BLaER1 treated with 17β-estradiol and CSF1 and Interleukin-3, amounts not matched to agents 10 nM and 100 nM (cell line): ENCODE data around the gene MTERF4.
A peak's percentile ranks its signal among the peaks of the same experiment; 100 is the strongest.

Experiments
- H3K27ac ChIP-seq, 11 experiments: shearing (Covaris generic); formaldehyde crosslinking; 2 replicates each; pipeline ENCODE4 v1.8.1; 2022
- H3K27me3 ChIP-seq, 11 experiments: shearing (Covaris generic); formaldehyde crosslinking; 2 replicates each; pipeline ENCODE4 v1.8.1; 2022
- H3K36me3 ChIP-seq, 11 experiments: shearing (Covaris generic); formaldehyde crosslinking; 2 replicates each; pipeline ENCODE4 v1.8.1; 2022
- H3K4me1 ChIP-seq, 10 experiments: shearing (Covaris generic); formaldehyde crosslinking; 2 replicates each; pipeline ENCODE4 v1.8.1; 2022
- H3K4me2 ChIP-seq, 11 experiments: shearing (Covaris generic); formaldehyde crosslinking; 2 replicates each; pipeline ENCODE4 v1.8.1; 2022
- H3K4me3 ChIP-seq, 10 experiments: shearing (Covaris generic); formaldehyde crosslinking; 2 replicates each; pipeline ENCODE4 v1.8.1; 2022
- H3K9ac ChIP-seq, 11 experiments: shearing (Covaris generic); formaldehyde crosslinking; 2 replicates each; pipeline ENCODE4 v1.8.1; 2022
- H3K9me3 ChIP-seq, 11 experiments: shearing (Covaris generic); formaldehyde crosslinking; replicated peaks in 1 of 11; 2 replicates each; pipeline ENCODE4 v1.8.1; 2022
- H4K20me1 ChIP-seq, 11 experiments: shearing (Covaris generic); formaldehyde crosslinking; 2 replicates each; pipeline ENCODE4 v1.8.1; 2022
- Cebpa-rat ChIP-seq, 11 experiments: shearing (Covaris generic); IDR thresholded peaks; 2 replicates each; pipeline ENCODE4 v1.8.1; 2022

The MTERF4 gene

DNA sequence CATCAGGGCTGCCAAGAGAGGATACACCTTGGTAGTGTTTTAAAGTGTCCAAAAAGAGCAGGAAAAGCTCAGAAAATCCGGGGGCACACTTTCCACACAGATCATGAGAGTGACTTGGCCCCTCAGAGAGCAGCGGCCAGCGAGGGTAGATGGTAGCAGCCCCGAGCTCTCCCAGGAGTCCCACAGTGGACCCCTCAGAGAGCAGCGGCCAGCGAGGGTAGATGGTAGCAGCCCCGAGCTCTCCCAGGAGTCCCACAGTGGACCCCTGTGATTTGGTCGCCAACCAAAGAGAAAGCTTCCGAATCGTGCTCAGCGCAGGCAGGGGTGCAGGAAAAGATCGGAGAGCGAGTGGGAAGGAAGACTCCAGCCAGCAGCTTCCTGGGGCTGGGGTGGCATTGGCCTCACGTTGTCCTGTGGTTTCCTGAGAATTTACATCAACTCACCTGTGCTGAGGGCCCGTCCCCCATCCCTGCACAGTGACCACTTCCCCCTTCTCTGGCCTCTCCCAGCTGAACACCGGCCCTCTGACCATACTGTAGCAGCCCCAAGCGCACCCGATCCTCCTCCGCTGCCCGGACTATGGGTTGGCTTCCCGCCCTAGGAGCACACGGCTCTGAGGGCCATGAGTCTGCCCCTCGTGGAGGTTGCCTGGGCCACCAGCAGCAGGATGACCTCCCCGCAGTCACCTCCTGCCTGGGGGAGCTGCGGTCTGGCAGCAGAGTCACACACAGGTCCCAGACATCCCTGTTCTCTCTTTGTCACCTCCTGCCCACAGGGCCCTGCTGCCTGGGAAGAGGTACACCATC is 33.7 kb downstream of the MTERF4 start:
- H3K9me3 ChIP-seq: no peaks in the 10 kb centered on the region

DNA sequence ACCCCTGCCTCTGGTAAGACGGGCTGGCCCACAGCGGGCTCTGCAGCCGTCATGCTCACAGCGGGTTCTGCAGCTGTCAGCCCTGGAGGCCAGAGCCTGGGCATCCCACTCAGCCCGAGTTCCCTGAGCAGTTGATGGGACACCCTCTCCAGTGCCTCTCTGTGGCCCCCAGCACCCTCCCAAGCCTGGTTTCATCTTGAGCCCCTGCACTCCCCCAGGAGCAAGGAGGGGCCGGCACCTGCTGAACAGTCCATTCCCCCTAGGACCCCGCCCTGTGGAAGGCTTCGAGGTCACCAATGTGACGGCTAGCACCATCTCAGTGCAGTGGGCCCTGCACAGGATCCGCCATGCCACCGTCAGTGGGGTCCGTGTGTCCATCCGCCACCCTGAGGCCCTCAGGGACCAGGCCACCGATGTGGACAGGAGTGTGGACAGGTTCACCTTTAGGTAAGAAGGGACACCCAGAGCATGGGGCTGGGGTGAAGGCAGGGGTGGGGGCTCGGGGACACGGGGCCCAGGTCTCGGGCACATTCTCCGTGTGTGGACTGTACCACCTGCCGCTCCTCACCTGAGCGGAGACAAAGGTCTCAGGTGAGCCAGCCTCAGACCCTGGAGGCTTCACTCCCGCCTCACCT is 34.5 kb downstream of the MTERF4 start:
- H3K9ac ChIP-seq: no peak overlapping the region
- no peaks in the 10 kb centered on the region for H3K36me3 ChIP-seq
- no peak for TF ChIP-seq Cebpa-rat (IDR thresholded peaks at IDR 0.05)
- no peaks in the 10 kb centered on the region for H3K9me3 ChIP-seq
- no peak overlapping the region for H3K4me3 ChIP-seq
- no peak overlapping the region for H3K27ac ChIP-seq
- H4K20me1 ChIP-seq: peaks cover 0 to 78% (median 0%) of the 10 kb centered on the region in 11 experiments; a peak in 6 of 22 replicates
- no peaks in the 10 kb centered on the region for H3K27me3 ChIP-seq
- H3K4me2 ChIP-seq: no peak overlapping the region
- H3K4me1 ChIP-seq: peaks cover 0 to 4% (median 0%) of the 10 kb centered on the region in 10 experiments; a peak in 2 of 20 replicates

More for the DNA sequence above, 33.7 kb downstream of the MTERF4 start:
- Histone ChIP-seq H4K20me1 (peaks cover 0 to 78% (median 0%) of the 10 kb centered on the region in 11 experiments; a peak in 6 of 22 replicates), H3K4me1 (peaks cover 0 to 4% (median 0%) of the 10 kb centered on the region in 10 experiments; a peak in 2 of 20 replicates), H3K9ac (no peak overlapping the region), H3K27me3 (no peaks in the 10 kb centered on the region), H3K36me3 (no peaks in the 10 kb centered on the region), H3K4me3 (no peak overlapping the region), H3K4me2 (no peak overlapping the region), H3K27ac (no peak overlapping the region)
- no peak for TF ChIP-seq Cebpa-rat (IDR thresholded peaks at IDR 0.05)

DNA sequence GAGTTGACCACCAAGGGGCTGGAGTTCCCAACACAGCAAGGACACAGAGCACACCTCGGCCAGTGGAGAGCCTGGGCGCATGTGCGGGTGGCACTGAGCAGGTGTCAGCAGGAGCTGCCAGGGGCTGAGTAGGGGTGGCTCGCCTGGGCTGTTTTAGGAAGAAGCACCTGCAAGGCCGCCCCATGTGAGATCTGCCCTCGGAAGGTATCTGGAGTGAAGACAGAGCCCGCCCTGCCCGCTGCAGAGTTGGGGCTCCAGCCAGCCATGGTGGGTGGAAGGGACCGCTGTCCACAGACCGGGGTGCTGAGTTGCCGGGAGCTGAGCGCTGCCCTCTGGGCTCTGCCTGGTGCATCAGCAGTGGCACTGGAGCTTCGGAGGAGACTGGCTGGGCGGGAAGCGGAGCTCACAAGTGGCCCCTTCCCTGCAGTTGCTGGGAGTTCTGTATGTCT is 35.2 kb downstream of the MTERF4 start:
- H3K27ac ChIP-seq: no peak overlapping the region
- no peak overlapping the region for H3K4me3 ChIP-seq
- H3K9ac ChIP-seq: no peak overlapping the region
- H3K36me3 ChIP-seq: no peaks in the 10 kb centered on the region
- H3K27me3 ChIP-seq: no peaks in the 10 kb centered on the region
- TF ChIP-seq Cebpa-rat (IDR thresholded peaks at IDR 0.05): no peak
- H3K4me2 ChIP-seq: no peak overlapping the region
- H3K9me3 ChIP-seq: no peaks in the 10 kb centered on the region
- H3K4me1 ChIP-seq: peaks cover 0 to 4% (median 0%) of the 10 kb centered on the region in 10 experiments; a peak in 2 of 20 replicates
- H4K20me1 ChIP-seq: peaks cover 0 to 74% (median 0%) of the 10 kb centered on the region in 11 experiments; a peak in 6 of 22 replicates

DNA sequence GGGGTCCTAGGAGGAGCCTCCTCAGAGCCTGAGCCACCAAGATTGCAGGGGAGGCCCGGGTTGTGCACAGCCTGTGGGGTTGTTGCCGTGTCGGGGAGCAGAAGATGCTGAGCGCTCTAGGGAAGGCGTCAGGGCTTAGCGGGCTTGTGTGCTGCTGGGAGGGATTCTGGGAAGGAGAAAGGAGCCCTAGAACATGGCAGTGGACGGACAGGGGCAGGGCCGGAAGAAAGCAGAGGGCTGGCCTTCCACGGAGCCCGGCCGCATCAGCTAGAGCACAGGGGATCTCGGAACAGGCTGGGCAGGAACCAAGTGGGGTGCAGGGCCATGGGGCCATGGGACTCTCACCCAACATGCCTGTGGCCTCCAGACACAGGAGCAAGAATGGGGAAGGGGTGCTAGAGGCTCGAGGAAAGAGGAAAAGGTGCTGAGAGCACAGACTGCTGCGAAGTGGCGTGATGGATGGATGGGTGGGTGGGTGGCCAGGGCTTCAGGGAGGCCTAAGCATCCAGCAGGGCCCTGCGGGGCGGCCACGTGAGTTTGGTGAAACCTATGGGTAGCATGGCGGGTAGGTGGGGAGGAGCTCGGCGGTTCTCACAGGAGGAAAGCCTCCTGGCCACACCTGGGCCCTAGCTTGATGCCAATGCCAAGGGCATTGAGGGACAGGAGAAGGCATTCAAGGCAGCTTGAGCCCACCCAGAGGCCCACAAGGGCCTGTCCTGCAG is 35.8 kb downstream of the MTERF4 start:
- TF ChIP-seq Cebpa-rat (IDR thresholded peaks at IDR 0.05): no peak
- no peak overlapping the region for H3K4me3 ChIP-seq
- peaks cover 0 to 71% (median 0%) of the 10 kb centered on the region in 11 experiments; a peak in 6 of 22 replicates for H4K20me1 ChIP-seq
- no peak overlapping the region for H3K27ac ChIP-seq
- H3K36me3 ChIP-seq: no peaks in the 10 kb centered on the region
- H3K9me3 ChIP-seq: no peaks in the 10 kb centered on the region
- peaks cover 0 to 4% (median 0%) of the 10 kb centered on the region in 10 experiments; a peak in 2 of 20 replicates for H3K4me1 ChIP-seq
- no peak overlapping the region for H3K4me2 ChIP-seq
- H3K27me3 ChIP-seq: no peaks in the 10 kb centered on the region
- no peak overlapping the region for H3K9ac ChIP-seq

DNA sequence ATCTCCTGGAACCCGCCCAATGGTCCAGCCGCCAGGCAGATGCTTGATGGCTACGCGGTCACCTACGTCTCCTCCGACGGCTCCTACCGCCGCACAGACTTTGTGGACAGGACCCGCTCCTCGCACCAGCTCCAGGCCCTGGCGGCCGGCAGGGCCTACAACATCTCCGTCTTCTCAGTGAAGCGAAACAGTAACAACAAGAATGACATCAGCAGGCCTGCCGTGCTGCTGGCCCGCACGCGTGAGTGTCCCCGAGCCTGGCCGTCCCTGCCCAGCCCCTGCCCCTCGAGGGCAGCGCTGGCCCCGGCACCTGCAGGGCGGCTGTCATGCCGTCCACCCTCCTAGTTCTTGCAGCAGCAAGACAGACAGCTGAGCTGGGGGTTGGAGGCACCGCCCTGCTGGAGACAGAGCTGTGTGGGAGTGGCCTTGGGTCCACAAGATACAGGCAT is 36.7 kb downstream of the MTERF4 start:
- Histone ChIP-seq H3K4me1 (peaks cover 0 to 4% (median 0%) of the 10 kb centered on the region in 10 experiments; a peak in 2 of 20 replicates), H3K27ac (no peak overlapping the region), H3K9ac (no peak overlapping the region), H3K4me2 (no peak overlapping the region), H3K9me3 (no peaks in the 10 kb centered on the region), H3K27me3 (no peaks in the 10 kb centered on the region), H3K4me3 (no peak overlapping the region), H3K36me3 (no peaks in the 10 kb centered on the region), H4K20me1 (peaks cover 0 to 61% (median 0%) of the 10 kb centered on the region in 11 experiments; a peak in 6 of 22 replicates)
- TF ChIP-seq Cebpa-rat (IDR thresholded peaks at IDR 0.05): no peak

DNA sequence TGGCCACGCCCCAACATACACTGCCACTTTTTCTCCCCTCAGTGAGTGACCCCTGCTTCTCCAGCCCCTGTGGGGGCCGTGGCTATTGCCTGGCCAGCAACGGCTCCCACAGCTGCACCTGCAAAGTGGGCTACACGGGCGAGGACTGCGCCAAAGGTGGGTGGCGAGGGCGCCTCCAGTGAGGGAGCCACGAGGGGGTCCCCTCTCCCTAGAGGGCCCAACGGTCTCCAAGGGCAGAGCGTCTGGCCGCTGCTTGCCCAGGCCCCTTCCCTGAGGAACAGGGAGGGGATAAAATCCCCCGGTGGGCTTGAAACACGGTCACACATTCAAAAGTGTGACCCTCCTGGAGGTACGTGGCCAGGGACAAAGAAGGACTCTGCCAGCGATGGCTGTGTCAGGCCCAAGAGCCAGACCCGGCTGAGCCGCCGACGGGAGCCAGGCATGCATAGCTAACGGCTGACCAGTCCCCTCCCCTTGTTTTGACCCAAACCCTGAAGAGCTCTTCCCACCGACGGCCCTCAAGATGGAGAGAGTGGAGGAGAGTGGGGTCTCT is 37.2 kb downstream of the MTERF4 start:
- H3K4me3 ChIP-seq: no peak overlapping the region
- peaks cover 0 to 56% (median 0%) of the 10 kb centered on the region in 11 experiments; a peak in 5 of 22 replicates for H4K20me1 ChIP-seq
- no peaks in the 10 kb centered on the region for H3K27me3 ChIP-seq
- H3K9me3 ChIP-seq: no peaks in the 10 kb centered on the region
- no peak for TF ChIP-seq Cebpa-rat (IDR thresholded peaks at IDR 0.05)
- no peak overlapping the region for H3K27ac ChIP-seq
- H3K4me2 ChIP-seq: 0 out of 22 replicates have a peak overlapping the region, but pooled peaks of 1 of the 11 experiments have one; percentile 46
- peaks cover 0 to 4% (median 0%) of the 10 kb centered on the region in 10 experiments; a peak in 2 of 20 replicates for H3K4me1 ChIP-seq
- no peaks in the 10 kb centered on the region for H3K36me3 ChIP-seq
- no peak overlapping the region for H3K9ac ChIP-seq

- Histone ChIP-seq H3K9ac (no peak overlapping the region), H3K27me3 (no peaks in the 10 kb centered on the region), H3K36me3 (no peaks in the 10 kb centered on the region), H3K4me1 (peaks cover 0 to 4% (median 0%) of the 10 kb centered on the region in 10 experiments; a peak in 2 of 20 replicates), H4K20me1 (peaks cover 0 to 50% (median 0%) of the 10 kb centered on the region in 11 experiments; a peak in 5 of 22 replicates), H3K4me3 (no peak overlapping the region), H3K9me3 (no peaks in the 10 kb centered on the region), H3K27ac (no peak overlapping the region), H3K4me2 (peak overlapping the region in 10 of 11 experiments; percentile 18 to 68 (median 29); a peak in 10 of 22 replicates)
- no peak for TF ChIP-seq Cebpa-rat (IDR thresholded peaks at IDR 0.05)
Measured at GRCh38 chr2:241064008-241064801, 37.9 kb downstream of the MTERF4 start.

GRCh38 chr2:241063587-241063986 is 38.5 kb downstream of the MTERF4 start:
- no peaks in the 10 kb centered on the region for H3K36me3 ChIP-seq
- no peaks in the 10 kb centered on the region for H3K9me3 ChIP-seq
- no peaks in the 10 kb centered on the region for H3K27me3 ChIP-seq
- no peak overlapping the region for H3K9ac ChIP-seq
- H4K20me1 ChIP-seq: peaks cover 0 to 43% (median 0%) of the 10 kb centered on the region in 11 experiments; a peak in 2 of 22 replicates
- TF ChIP-seq Cebpa-rat (IDR thresholded peaks at IDR 0.05): no peak
- no peak overlapping the region for H3K27ac ChIP-seq
- peaks cover 0 to 4% (median 0%) of the 10 kb centered on the region in 10 experiments; a peak in 2 of 20 replicates for H3K4me1 ChIP-seq
- H3K4me3 ChIP-seq: no peak overlapping the region
- peak overlapping the region in 8 of 11 experiments; percentile 18 to 46 (median 28); a peak in 6 of 22 replicates for H3K4me2 ChIP-seq
